A673 (cell line): Measurements from ENCODE around the gene DIAPH1.

Experiments used
- CTCF ChIP-seq: fragments of 300-800, 200-600 bp; sonication (generic); conservative IDR thresholded peaks from 2 replicates; pipeline ENCODE4 v1.5.1; 2017; ENCODE audit warnings: low read depth, mild to moderate bottlenecking, antibody characterized with exemption, low read length, moderate library complexity, mixed read lengths
- EZH2 ChIP-seq: fragments of 200-600 bp; sonication (generic); IDR thresholded peaks from 2 replicates; pipeline ENCODE4 v1.6.1; 2017; ENCODE audit warnings: borderline replicate concordance, low read depth, mild to moderate bottlenecking, mixed read lengths, antibody characterized with exemption, low read length; ENCODE audit not compliant: poor library complexity, severe bottlenecking

GRCh38 chr5:141516672-141517025, 102.2 kb downstream of the DIAPH1 start:
- TF ChIP-seq CTCF (no peak), EZH2 (no peak)
